ENCODE measurements around the gene PLEKHM2. TPM values are rescaled to one million over a fixed set of nuclear protein-coding genes. Genes with fewer than 3 reads are reported as not detected.

PLEKHM2 gene
- total RNA-seq, 4 donors from 2014 or later, result 34.6 to 57.9 (median 42.4) TPM

DNA sequence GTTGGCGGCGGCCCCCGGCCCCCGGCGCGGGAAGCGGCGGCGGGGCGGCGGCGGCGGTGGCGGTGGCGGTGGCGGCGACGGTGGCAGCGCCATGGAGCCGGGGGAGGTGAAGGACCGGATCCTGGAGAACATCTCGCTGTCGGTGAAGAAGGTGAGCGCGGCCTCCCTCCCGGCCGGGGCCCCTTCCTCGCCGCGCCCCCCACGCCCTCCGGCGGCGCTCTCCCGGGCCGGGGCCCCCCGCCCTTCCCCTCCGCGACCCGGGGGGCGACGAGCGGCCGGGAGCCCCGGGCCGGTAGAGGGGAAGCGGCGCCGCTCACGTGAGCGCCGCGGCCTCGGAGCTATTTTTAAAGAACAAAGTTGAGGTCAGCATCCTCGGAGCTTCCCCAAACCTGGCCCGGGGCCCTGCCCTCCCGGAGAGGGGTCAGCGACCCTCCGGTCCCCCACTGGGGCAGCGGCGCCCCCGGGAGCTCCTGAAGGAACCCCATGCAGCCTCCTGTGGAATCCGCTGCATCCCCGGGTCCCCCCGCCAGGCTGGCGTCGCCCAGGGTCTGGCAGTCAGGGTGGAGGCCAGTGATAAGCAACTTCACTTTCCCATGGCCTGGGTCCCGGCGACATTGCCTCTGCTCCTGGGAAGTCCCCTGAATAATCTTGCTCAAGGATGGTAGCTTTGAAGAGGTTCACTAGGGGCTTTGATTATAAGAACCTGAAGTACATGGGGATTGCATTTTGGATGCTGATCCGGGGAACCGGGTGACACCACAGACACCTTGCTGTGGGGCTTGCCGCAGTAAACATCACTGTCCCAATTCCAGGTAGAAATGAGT, 560 bp downstream of the PLEKHM2 start:
- TF ChIP-seq, protein P1, sequence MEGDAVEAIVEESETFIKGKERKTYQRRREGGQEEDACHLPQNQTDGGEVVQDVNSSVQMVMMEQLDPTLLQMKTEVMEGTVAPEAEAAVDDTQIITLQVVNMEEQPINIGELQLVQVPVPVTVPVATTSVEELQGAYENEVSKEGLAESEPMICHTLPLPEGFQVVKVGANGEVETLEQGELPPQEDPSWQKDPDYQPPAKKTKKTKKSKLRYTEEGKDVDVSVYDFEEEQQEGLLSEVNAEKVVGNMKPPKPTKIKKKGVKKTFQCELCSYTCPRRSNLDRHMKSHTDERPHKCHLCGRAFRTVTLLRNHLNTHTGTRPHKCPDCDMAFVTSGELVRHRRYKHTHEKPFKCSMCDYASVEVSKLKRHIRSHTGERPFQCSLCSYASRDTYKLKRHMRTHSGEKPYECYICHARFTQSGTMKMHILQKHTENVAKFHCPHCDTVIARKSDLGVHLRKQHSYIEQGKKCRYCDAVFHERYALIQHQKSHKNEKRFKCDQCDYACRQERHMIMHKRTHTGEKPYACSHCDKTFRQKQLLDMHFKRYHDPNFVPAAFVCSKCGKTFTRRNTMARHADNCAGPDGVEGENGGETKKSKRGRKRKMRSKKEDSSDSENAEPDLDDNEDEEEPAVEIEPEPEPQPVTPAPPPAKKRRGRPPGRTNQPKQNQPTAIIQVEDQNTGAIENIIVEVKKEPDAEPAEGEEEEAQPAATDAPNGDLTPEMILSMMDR (IDR thresholded peaks at IDR 0.05), result peak in 2 of 6 experiments; percentile 7 to 28
- TF ChIP-seq POLR2A (IDR thresholded peaks at IDR 0.05), result peak in 1 of 4 donors; percentile 16
- Histone ChIP-seq H3K27ac (peak overlapping the region; percentile 93 to 100 (median 96)), H3K4me3 (peak overlapping the region; percentile 66 to 94 (median 90)), H3K36me3 (peaks cover 0 to 11% (median 0%) of the 10 kb centered on the region in 3 donors), H3K27me3 (no peaks in the 10 kb centered on the region), H3K9me3 (no peaks in the 10 kb centered on the region), H3K4me1 (peaks cover 21 to 72% (median 24%) of the 10 kb centered on the region in 3 donors)
- 6 to 8% methylated on average over 3 to 5 of the region's 72 CpGs for WGBS, 2 donors
- DNase-seq, result no peak
- intact Hi-C loops (cut with DNase I), result loop anchor here (5.0 kb wide), 1 partner anchor 67 kb away; the partner anchor contains the start of gene DDI2

DNA sequence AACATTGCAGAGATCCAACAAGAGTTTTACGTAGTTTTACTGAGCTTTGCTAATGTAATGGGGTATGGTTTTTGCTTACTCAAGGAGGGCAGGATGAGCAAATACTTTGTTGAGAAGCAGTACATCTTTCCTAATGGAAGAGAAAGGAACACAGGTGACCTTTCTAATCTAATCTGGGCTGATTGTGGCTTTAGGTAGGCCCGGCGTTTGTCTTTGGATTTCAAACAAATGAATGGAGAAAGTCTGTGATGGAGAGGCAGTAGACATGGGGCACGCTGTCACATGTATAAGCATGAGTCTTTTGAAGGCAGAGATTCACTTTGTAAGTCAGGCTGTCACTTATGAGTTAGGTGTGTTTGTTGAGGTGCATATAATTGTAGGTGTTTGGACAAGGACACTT, 1.7 kb downstream of the PLEKHM2 start:
- Histone ChIP-seq H3K36me3 (peaks cover 0 to 18% (median 0%) of the 10 kb centered on the region in 3 donors), H3K27me3 (no peaks in the 10 kb centered on the region), H3K9me3 (no peaks in the 10 kb centered on the region), H3K4me3 (peak overlapping the region in 3 of 4 donors; percentile 66 to 94 (median 87)), H3K27ac (peak overlapping the region; percentile 45 to 100 (median 96)), H3K4me1 (peaks cover 17 to 65% (median 21%) of the 10 kb centered on the region in 3 donors)
- DNase-seq, result no peak
- intact Hi-C loops (cut with DNase I), result no loop called here
- TF ChIP-seq POLR2A (IDR thresholded peaks at IDR 0.05), result peak in 1 of 4 donors; percentile 8
- TF ChIP-seq, protein P1 (IDR thresholded peaks at IDR 0.05), result no peak
- WGBS, 2 donors, result 29 to 34% methylated on average over 4 of the region's 4 CpGs

DNA sequence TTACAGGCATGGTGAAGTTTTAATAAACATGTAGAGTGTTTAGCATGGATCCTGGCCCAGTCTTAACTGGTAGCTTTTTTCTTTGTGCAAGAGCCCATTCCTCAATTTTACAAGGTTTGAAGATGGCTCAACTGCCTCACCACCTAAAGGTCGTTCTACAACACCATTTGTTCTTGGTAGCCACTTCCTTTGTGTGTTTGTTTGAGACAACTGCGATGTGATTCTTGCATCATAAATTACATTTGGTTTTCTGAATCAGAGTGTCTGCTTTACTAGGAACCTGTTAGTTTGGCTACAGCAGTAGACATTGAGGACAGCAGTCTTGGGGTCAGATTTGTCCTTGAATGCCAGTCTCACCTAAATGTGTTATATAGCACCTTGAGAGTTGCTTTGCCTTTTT, 3.3 kb downstream of the PLEKHM2 start:
- WGBS, 2 donors, result 54 to 79% methylated on average over 2 of the region's 2 CpGs
- peaks cover 27 to 65% (median 27%) of the 10 kb centered on the region in 3 donors for H3K4me1 ChIP-seq
- no peaks in the 10 kb centered on the region for H3K27me3 ChIP-seq
- intact Hi-C loops (cut with DNase I), result no loop called here
- H3K27ac ChIP-seq, result no peak overlapping the region
- peaks cover 0 to 21% (median 0%) of the 10 kb centered on the region in 3 donors for H3K36me3 ChIP-seq
- no peaks in the 10 kb centered on the region for H3K9me3 ChIP-seq
- DNase-seq, result no peak
- TF ChIP-seq, protein P1 (IDR thresholded peaks at IDR 0.05), result no peak
- TF ChIP-seq POLR2A (IDR thresholded peaks at IDR 0.05), result no peak
- H3K4me3 ChIP-seq, result no peak overlapping the region

DNA sequence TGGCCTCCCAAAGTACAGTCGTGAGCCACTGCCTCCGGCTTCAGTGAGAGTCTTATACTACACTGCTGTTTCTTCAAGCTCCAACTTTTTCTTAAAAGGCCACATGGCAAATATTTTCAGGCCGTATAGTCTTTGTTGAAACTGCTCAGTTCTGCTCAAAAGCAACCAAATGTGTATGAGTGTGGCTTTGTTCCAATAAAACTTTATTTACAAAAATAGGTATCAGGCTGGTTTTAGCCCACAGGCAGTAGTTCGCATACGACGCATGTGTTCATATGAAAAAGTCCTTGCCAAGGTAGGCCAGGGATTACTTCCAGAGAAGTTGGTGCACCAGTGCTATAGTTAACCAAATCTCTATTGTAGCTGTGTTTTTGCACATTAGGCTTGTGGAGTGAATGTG, 6.2 kb downstream of the PLEKHM2 start:
- no peak for TF ChIP-seq POLR2A (IDR thresholded peaks at IDR 0.05)
- TF ChIP-seq, protein P1 (IDR thresholded peaks at IDR 0.05), result no peak
- no peak for DNase-seq
- Histone ChIP-seq H3K4me3 (no peak overlapping the region), H3K9me3 (no peaks in the 10 kb centered on the region), H3K4me1 (peaks cover 16 to 57% (median 32%) of the 10 kb centered on the region in 3 donors), H3K27ac (no peak overlapping the region), H3K27me3 (no peaks in the 10 kb centered on the region), H3K36me3 (peaks cover 0 to 24% (median 0%) of the 10 kb centered on the region in 3 donors)
- intact Hi-C loops (cut with DNase I), result no loop called here
- 93% methylated on average over 6 of the region's 6 CpGs for WGBS, 2 donors

DNA sequence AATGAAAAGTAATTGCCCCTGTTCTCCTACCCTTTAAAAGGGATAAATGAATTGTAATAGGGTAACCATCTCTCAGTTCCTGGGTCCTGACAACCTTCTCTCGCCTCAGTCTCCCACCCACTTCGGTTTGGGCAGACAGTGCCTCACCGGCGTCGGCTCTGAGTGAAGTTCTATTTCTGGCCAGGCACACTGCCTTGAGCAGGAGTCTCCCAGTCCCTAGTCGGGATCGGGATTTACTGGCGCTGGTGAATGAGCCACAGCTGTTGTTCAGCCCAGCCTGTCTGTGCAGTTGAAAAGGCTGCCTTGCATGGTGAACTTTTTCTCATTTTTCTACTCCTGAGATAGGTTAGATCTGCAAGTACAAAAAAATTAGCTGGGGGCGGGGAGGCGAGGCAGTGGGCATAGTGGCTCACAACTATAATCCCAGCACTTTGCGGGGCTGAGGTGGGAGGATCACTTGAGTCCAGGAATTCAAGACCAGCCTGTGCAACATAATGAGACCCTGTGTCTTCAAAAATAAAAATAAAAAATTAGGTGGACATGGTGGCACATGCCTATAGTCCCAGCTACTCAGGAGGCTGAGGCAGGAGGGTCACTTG, 7.4 kb downstream of the PLEKHM2 start:
- no peak for DNase-seq
- peak overlapping the region in 1 of 4 donors; percentile 43 for H3K27ac ChIP-seq
- no peak overlapping the region for H3K4me3 ChIP-seq
- peaks cover 0 to 36% (median 0%) of the 10 kb centered on the region in 3 donors for H3K36me3 ChIP-seq
- intact Hi-C loops (cut with DNase I), result no loop called here
- 69 to 70% methylated on average over 11 of the region's 11 CpGs for WGBS, 2 donors
- no peaks in the 10 kb centered on the region for H3K27me3 ChIP-seq
- H3K9me3 ChIP-seq, result no peaks in the 10 kb centered on the region
- H3K4me1 ChIP-seq, result peaks cover 16 to 52% (median 28%) of the 10 kb centered on the region in 3 donors
- TF ChIP-seq, protein P1 (IDR thresholded peaks at IDR 0.05), result no peak
- no peak for TF ChIP-seq POLR2A (IDR thresholded peaks at IDR 0.05)
